ENCODE results near the gene C1QTNF3.
"Not testable (repeated sequence)": the region's sequence is repeated elsewhere in the genome, so short reads cannot be mapped to it uniquely, and the experiment has no call there.

Gene C1QTNF3

DNA sequence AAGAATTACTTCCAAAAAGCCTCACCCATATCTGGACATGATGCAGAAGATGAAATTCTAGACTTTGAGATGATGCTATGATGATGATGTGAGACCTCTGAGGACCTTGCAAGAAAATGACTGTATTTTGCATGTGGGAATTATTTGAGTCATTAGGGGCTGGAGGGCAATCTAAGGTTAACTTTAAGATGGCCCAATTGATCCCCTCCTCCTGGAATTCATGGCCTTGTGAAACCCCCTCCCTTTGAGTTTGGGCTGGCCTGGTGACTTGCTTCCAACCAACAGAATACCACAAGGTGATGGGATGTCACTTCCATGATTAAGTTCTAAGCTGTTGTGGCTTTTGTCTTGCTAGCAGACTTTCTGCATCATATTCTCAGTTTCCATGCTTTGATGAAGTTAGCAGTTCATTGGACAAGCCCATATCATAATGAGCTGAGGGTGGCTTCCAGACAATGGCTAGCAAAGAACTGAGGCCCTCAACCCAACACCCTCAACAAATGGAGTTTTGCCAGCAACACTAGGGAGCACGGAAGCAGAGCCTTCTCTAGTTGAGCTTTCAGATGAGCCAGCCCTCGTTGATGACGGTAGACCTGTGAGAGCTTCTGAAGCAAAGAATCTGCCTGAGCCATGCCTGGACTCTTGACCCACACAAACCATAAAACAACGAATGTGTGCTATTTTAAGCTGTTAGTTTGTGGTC is 27.7 kb downstream of the C1QTNF3 start:
- no peak overlapping the region for H3K4me3 Mint-ChIP-seq
- H3K4me1 Mint-ChIP-seq: no peaks in the 10 kb centered on the region
- H3K27me3 Mint-ChIP-seq: no peaks in the 10 kb centered on the region
- H3K27ac Mint-ChIP-seq: no peak overlapping the region
- no peaks in the 10 kb centered on the region for H3K9me3 Mint-ChIP-seq
- peaks cover 8% of the 10 kb centered on the region for H3K36me3 Mint-ChIP-seq

DNA sequence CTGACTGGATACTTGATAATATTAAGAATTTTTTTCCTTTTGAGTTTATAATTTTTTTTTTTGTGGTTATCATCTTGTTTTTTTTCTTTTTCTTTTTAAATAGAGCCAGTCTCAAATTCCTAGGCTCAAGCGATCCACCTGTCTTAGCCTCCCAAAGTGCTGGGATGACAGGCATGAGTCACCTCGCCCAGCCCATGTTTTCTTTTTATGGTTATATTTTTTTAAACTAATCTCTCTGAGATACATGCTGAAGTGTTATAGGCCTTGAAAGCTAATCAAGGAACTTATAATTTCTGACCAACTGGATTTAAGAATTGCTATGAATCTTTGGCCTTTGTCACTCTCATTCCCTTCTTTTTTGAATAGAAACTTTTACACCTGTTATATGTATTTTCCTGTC is 28.4 kb downstream of the C1QTNF3 start:
- no peaks in the 10 kb centered on the region for H3K9me3 Mint-ChIP-seq
- peaks cover 5% of the 10 kb centered on the region for H3K36me3 Mint-ChIP-seq
- no peak overlapping the region for H3K27ac Mint-ChIP-seq
- no peaks in the 10 kb centered on the region for H3K27me3 Mint-ChIP-seq
- H3K4me1 Mint-ChIP-seq: no peaks in the 10 kb centered on the region
- H3K4me3 Mint-ChIP-seq: no peak overlapping the region

DNA sequence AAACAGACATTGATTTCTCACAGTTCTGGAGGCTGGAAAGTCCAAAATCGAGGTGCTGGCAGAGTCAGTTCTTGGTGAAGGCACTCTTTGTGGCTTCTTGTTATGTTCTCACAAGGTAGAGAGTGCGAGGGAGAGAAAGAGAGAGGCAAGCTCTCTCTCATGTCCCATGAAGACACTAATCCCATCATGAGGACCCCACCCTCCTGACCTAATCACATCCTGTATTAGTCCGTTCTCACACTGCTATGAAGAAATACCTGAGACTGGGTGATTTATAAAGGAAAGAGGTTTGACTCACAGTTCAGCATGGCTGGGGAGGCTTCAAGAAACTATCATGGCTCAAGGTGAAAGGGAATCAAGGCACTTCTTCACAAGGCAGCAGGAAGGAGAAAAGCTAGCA is 29.5 kb downstream of the C1QTNF3 start:
- no peaks in the 10 kb centered on the region for H3K27me3 Mint-ChIP-seq
- H3K36me3 Mint-ChIP-seq: peaks cover 3% of the 10 kb centered on the region
- H3K4me1 Mint-ChIP-seq: peaks cover 10% of the 10 kb centered on the region
- H3K4me3 Mint-ChIP-seq: no peak overlapping the region
- no peaks in the 10 kb centered on the region for H3K9me3 Mint-ChIP-seq
- no peak overlapping the region for H3K27ac Mint-ChIP-seq

DNA sequence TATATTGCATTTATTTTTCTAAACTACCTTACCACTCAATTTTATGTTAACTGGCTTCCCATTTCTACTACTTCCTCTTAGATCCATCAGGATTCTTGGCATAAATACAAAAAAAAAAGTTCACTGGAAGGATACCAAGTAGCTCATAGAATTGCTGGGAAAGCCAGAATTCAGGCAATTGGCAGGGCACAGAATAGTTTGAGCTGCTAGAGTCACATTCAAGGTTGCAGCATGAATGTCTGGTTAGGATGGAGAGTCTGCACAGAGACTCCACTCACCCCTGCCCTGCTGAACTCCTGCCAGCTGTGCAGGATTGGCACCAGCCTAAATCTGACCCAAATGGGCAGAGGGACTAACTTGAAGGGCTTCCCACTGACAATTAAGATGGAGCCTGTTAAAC is 30.2 kb downstream of the C1QTNF3 start:
- Mint-ChIP-seq H3K27ac (no peak overlapping the region), H3K27me3 (no peaks in the 10 kb centered on the region), H3K4me3 (no peak overlapping the region), H3K36me3 (peaks cover 3% of the 10 kb centered on the region), H3K4me1 (peaks cover 14% of the 10 kb centered on the region), H3K9me3 (no peaks in the 10 kb centered on the region)

DNA sequence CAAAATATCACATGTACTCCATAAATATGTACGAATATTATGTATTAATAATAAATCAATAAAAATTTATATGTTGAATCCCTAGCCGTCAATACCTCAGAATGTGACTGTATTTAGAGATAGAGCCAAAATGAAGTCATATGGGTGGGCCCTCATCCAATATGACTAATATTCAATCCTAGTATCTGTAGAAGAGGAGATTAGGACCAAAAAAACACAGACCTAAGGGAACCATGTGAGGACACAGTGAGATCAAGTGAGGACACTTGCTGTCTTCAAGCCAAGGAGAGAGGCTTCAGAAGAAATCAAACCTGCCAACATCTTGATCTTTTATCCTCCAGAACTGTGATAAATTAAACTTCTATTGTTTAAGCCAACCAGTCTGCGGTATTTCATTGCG is 31.5 kb downstream of the C1QTNF3 start:
- no peaks in the 10 kb centered on the region for H3K27me3 Mint-ChIP-seq
- H3K9me3 Mint-ChIP-seq: no peaks in the 10 kb centered on the region
- peaks cover 20% of the 10 kb centered on the region for H3K4me1 Mint-ChIP-seq
- no peak overlapping the region for H3K27ac Mint-ChIP-seq
- no peak overlapping the region for H3K4me3 Mint-ChIP-seq
- no peaks in the 10 kb centered on the region for H3K36me3 Mint-ChIP-seq

DNA sequence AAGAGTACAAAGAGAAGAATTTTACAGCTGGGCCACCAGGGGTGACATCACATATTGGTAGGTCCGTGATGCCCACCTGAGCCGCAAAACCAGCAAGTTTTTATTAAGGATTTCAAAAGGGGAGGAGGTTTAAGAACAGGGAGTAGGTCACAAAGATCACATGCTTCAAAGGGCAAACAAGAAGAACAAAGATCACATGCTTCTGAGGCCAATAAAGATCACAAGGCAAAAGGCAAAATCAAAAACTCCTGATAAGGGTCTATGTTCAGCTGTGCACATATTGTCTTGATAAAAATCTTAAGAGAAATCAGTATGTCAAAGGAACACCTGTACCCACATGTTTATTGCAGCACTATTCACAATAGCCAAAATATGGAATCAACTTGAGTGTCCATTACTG is 32.9 kb downstream of the C1QTNF3 start:
- not testable (repeated sequence) for H3K27ac Mint-ChIP-seq, H3K4me3 Mint-ChIP-seq, H3K27me3 Mint-ChIP-seq, H3K36me3 Mint-ChIP-seq, H3K9me3 Mint-ChIP-seq
- peaks cover 23% of the 10 kb centered on the region for H3K4me1 Mint-ChIP-seq

DNA sequence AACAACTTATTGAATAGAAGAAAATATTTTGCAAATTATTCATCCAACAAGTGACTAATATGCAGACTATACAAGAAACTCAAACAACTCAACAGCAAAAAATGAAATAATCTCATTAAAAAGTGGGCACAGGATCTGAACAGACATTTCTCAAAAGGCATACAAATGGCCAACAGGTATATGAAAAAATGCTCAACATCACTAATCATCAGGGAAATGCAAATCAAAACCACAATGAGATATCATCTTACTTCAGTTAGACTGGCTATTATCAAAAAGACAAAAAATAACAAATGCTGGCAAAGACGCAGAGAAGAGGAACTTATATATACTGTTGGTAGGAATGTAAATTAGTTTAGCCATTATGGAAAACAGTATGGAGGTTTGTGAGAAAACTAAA is 33.4 kb downstream of the C1QTNF3 start:
- Mint-ChIP-seq H3K27me3 (no peaks in the 10 kb centered on the region), H3K27ac (peak overlapping the region; percentile 30), H3K36me3 (no peaks in the 10 kb centered on the region), H3K4me3 (peak overlapping the region; percentile 9), H3K9me3 (no peaks in the 10 kb centered on the region), H3K4me1 (peaks cover 28% of the 10 kb centered on the region)

DNA sequence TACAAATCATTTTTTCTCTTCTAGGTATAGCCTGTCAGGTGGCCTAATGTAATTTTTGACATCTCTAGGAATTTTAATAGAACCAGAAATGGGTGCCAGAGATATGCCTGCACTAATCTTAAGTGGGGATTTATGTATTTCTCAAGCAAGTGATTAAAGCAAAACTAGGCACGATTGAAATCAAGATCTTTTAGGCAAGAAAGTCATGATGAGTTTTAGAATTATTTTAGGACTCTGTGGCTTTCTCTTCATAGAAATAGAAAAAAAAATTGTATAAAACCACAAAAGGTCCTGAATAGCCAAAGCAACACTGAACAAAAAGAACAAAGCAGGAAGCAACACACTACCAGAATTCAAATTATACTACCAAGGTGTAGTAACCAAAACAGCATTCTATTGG is 34.2 kb downstream of the C1QTNF3 start:
- no peaks in the 10 kb centered on the region for H3K27me3 Mint-ChIP-seq
- H3K27ac Mint-ChIP-seq: peak overlapping the region; percentile 92
- no peaks in the 10 kb centered on the region for H3K9me3 Mint-ChIP-seq
- H3K4me3 Mint-ChIP-seq: peak overlapping the region; percentile 91
- peaks cover 28% of the 10 kb centered on the region for H3K4me1 Mint-ChIP-seq
- H3K36me3 Mint-ChIP-seq: peaks cover 2% of the 10 kb centered on the region

DNA sequence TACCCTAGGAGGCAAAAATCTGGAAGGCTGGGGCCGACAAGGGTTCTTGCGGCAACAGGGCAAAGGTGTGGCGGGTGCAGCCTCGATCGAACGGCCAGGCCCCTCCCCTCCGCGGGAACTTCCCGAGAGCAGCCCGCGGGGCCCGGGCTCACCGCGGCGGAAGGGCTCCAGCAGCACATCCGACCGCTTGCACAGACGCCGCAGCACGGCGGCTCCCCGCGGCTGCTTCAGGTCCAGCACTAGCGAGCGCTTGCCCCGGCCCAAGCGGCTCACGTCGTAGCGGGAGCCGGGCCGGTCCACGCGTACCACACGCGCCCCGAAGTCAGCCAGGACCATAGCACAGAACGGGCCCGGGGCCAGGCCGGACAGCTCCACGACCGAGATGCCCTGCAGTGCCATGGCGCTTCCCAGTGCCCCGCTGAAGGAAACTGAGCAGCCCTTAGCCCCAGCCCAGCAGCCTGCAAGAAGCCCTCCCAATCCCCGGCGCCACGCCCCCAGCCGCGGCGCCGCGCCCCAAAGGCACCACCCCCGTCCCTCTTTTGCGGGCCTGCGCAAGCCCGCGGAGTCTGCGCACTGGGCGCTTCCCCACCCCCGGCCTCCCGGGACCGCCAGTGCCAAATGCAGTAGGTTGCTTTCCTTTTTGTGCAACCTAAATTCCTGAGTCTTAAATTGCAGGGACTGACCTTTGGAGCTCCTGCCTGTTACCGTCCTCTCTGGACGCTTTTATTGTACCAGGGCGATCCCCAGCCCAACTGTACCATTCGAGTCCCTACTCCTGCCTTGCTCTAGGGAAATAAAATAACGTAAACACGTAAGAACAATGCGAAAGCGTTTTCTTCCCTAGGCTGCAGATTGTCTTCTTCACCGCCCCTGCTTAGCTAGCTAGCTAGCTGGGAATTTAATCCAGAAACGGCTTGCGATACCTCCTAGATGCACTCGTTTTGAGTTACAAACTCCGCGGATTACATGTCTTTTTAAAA is 35.1 kb downstream of the C1QTNF3 start, which contains the start of gene AMACR:
Gene AMACR (minus strand): TSS at position 430 of the 980 bp plus-strand sequence. CDS start 31 bp downstream, at position 399.
- Mint-ChIP-seq H3K36me3 (peaks cover 2% of the 10 kb centered on the region), H3K4me3 (peak within 1 kb of the TSS; percentile 91), H3K27me3 (no peaks in the 10 kb centered on the region), H3K4me1 (peaks cover 28% of the 10 kb centered on the region), H3K9me3 (no peaks in the 10 kb centered on the region), H3K27ac (peak within 1 kb of the TSS; percentile 92)

DNA sequence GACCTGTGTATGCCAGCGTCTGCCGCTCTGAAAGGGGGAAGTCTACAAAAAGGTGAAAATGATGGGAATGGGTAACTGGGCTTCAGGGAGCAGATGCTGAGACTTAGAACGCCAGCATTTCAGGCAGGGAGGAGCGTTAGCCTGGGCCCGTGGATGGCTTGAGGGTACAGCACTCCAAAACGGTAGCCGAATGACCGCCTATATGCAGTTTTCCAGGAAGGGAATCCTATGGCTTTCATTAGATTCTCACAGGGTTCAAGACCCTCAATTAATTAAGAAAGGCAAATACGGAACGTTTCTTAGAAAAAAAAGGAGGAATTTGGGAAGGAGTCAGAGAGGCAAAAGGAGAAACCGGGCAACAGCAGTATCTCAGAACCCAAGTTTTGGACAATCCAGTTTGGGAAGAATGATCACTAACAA is 35.8 kb downstream of the C1QTNF3 start:
- Mint-ChIP-seq H3K4me1 (peaks cover 28% of the 10 kb centered on the region), H3K27ac (peak overlapping the region; percentile 88), H3K4me3 (peak overlapping the region; percentile 91), H3K9me3 (no peaks in the 10 kb centered on the region), H3K27me3 (no peaks in the 10 kb centered on the region), H3K36me3 (peaks cover 2% of the 10 kb centered on the region)

DNA sequence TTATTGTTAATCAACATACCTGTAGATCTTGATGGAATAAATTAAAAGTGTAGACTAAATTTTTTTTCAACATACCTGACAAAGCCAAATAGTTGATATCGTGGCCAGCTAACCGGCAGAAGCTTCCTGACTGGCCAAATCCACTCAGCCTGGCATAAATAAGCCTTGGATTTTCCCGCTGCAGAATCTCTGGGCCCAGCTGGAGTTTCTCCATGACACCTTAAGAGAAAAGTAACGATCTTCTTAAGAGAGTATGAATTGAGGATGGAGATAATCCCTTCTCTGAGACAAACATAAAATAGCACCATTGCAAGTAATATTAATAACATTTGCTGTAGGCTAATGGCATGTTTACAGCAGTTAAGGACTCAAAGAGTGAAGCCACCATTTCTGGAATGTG is 37.3 kb downstream of the C1QTNF3 start:
- H3K27ac Mint-ChIP-seq: no peak overlapping the region
- peaks cover 28% of the 10 kb centered on the region for H3K4me1 Mint-ChIP-seq
- no peaks in the 10 kb centered on the region for H3K9me3 Mint-ChIP-seq
- H3K36me3 Mint-ChIP-seq: peaks cover 2% of the 10 kb centered on the region
- no peaks in the 10 kb centered on the region for H3K27me3 Mint-ChIP-seq
- H3K4me3 Mint-ChIP-seq: no peak overlapping the region

DNA sequence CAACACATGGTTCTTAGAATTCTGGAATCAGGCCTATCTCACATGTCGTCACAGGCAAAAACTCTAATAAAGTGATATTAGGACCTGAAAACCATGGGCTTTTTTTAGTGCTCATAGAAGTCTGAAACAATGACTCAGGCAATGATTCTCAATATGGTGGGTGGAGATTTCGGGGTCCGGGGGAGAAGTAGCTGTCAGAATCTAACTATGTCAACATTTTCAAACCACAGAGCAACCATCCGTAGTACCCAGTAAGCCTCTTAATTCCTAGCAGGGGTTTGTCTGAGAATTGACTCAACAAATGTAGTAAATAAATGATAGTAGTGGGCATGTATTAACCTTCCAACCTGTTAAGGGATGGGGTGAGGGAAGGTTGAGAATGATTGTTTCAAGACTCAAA is 37.8 kb downstream of the C1QTNF3 start:
- H3K36me3 Mint-ChIP-seq: peaks cover 2% of the 10 kb centered on the region
- no peak overlapping the region for H3K4me3 Mint-ChIP-seq
- H3K27ac Mint-ChIP-seq: no peak overlapping the region

DNA sequence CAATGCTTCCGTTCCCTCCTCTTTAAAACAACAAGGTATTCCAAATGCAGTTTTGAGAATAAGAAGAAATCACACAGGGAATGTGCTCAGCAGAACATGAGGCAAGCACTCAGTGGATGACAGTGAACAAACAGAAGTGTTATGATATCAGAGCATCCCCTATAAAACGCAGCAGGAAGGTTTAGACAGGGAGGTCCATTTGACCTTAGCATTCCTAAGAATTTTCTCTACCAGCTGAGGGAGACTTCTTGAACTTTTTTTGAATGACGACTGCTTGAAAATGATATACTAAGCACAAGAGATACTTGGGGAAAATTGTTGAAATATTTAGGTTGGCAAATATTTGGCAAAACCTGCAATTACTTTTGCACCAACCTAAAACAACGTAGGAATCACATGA is 39.1 kb downstream of the C1QTNF3 start:
- H3K27me3 Mint-ChIP-seq: no peaks in the 10 kb centered on the region

More for the DNA sequence above, 37.8 kb downstream of the C1QTNF3 start:
- Mint-ChIP-seq H3K4me1 (peaks cover 28% of the 10 kb centered on the region), H3K27me3 (no peaks in the 10 kb centered on the region), H3K9me3 (no peaks in the 10 kb centered on the region)

DNA sequence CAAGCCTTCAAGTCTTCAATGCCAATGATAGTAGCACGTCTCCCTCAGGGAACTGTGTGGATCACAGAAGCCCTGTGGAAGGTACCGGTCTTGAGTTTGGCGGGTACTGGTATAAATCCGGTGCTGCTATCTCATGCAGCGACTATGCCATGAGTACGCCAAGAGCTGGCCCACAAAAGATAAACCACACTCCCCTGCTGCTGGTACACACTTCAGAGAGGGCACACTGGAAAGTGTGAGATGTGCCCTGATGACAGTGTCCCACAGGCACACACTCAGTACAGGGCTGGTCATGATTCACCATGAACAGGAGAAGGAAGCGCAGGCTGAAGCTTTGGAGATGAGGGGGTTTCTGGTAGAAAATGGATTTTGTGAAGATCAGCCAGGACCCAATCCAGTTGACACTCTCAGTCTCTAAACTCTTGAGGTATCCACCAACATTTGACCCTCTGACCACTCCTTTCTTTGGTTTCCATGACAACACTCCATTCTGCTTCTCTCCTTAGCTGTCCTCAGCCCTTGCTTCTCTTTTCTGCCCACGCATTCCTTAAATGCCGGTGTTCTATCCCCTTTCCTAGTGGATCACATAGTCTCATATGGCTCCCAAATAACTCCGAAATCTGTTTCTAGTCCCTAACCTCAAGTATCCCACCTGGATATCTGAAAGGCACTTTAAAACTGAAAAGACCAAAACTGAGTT is 40.2 kb downstream of the C1QTNF3 start:
- H3K4me3 Mint-ChIP-seq: no peak overlapping the region
- H3K27ac Mint-ChIP-seq: no peak overlapping the region
- no peaks in the 10 kb centered on the region for H3K9me3 Mint-ChIP-seq
- peaks cover 14% of the 10 kb centered on the region for H3K4me1 Mint-ChIP-seq
- H3K36me3 Mint-ChIP-seq: peaks cover 2% of the 10 kb centered on the region
- no peaks in the 10 kb centered on the region for H3K27me3 Mint-ChIP-seq

More for the DNA sequence above, 39.1 kb downstream of the C1QTNF3 start:
- Mint-ChIP-seq H3K9me3 (no peaks in the 10 kb centered on the region), H3K4me3 (no peak overlapping the region), H3K36me3 (peaks cover 2% of the 10 kb centered on the region), H3K4me1 (peaks cover 22% of the 10 kb centered on the region), H3K27ac (no peak overlapping the region)

DNA sequence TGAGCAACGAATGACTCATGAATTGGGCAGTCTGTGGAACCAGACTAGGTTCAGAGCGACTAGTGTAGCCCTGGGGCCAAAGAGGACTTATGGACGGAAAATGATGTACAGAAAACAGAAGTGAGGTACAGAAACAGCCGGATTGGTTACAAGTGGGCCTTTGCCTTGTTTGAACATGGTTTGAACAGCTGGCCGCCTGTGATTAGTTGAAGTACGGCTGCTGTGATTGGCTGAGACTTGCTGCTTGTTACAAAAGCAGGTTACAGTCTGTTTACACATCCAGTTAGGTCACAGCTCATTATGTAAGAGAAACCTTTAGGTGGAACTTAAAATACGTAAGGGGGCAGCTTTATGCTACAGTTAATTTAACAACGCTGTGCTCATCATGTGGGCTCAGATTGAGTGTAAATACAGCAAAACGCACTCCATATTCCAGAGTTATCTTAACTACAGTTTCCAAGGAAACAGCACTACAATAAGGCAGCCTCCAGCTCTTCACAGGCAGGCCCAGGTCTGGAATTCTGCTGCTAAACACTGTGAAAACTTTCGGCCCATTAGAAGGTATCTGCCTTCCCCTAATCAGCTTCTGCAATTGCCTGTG is 41.7 kb downstream of the C1QTNF3 start:
- Mint-ChIP-seq H3K4me3 (no peak overlapping the region), H3K4me1 (peaks cover 14% of the 10 kb centered on the region), H3K36me3 (peaks cover 2% of the 10 kb centered on the region), H3K27ac (peak overlapping the region; percentile 12), H3K9me3 (no peaks in the 10 kb centered on the region), H3K27me3 (no peaks in the 10 kb centered on the region)
